HG03159 (cell line): ENCODE results near the gene DGKH.

ENCODE experiments used
- ATAC-seq: cut with Tn5 transposase; IDR thresholded peaks from one replicate; pipeline ENCODE4 v1.9.1; 2021; ENCODE audit warnings: mild to moderate bottlenecking, moderate library complexity; ENCODE audit not compliant: unreplicated experiment

Gene DGKH

GRCh38 chr13:42048342-42048683 is at the start of gene DGKH:
Gene DGKH (plus strand): TSS chr13:42048648. CDS start chr13:42048774, 126 bp downstream.
- ATAC-seq, result peak; percentile 32

GRCh38 chr13:42000846-42001245 is 47.6 kb upstream of the DGKH start:
- ATAC-seq, result no peak

GRCh38 chr13:42001580-42001979 is 46.9 kb upstream of the DGKH start:
- no peak for ATAC-seq

- no peak for ATAC-seq
Observed at GRCh38 chr13:42002066-42002465, 46.4 kb upstream of the DGKH start.

- no peak for ATAC-seq
Observed at GRCh38 chr13:42007844-42008243, 40.6 kb upstream of the DGKH start.

- no peak for ATAC-seq
Observed at GRCh38 chr13:42009057-42009456, 39.4 kb upstream of the DGKH start.

- ATAC-seq, result no peak
Observed at GRCh38 chr13:42011601-42012350, 36.7 kb upstream of the DGKH start.

GRCh38 chr13:42014119-42014518 is 34.3 kb upstream of the DGKH start:
- ATAC-seq, result no peak

- no peak for ATAC-seq
Observed at GRCh38 chr13:42017264-42017663, 31.2 kb upstream of the DGKH start.

GRCh38 chr13:42021851-42022250 is 26.6 kb upstream of the DGKH start:
- ATAC-seq, result no peak

GRCh38 chr13:42022336-42022735 is 26.1 kb upstream of the DGKH start:
- no peak for ATAC-seq

GRCh38 chr13:42022796-42023493 is 25.5 kb upstream of the DGKH start:
- no peak for ATAC-seq

- ATAC-seq, result no peak
Observed at GRCh38 chr13:42027286-42027685, 21.2 kb upstream of the DGKH start.

- no peak for ATAC-seq
Observed at GRCh38 chr13:42028113-42028799, 20.2 kb upstream of the DGKH start.

- ATAC-seq, result no peak
Observed at GRCh38 chr13:42035905-42036521, 12.4 kb upstream of the DGKH start.

- ATAC-seq, result no peak
Observed at GRCh38 chr13:42036711-42037110, 11.7 kb upstream of the DGKH start.

GRCh38 chr13:42038661-42039456 is 9.6 kb upstream of the DGKH start:
- no peak for ATAC-seq

- no peak for ATAC-seq
Observed at GRCh38 chr13:42039457-42039945, 8.9 kb upstream of the DGKH start.

- ATAC-seq, result peak; percentile 69
Observed at GRCh38 chr13:42039946-42040729, 8.3 kb upstream of the DGKH start.

- ATAC-seq, result peak; percentile 19
Observed at GRCh38 chr13:42040730-42041010, 7.8 kb upstream of the DGKH start.
